Activated CD8-positive, alpha-beta memory T cell treated with anti-CD3 and anti-CD28 coated beads for 36 hours (primary cell): ENCODE data around the gene ZNF146. TPM values are rescaled to one million over a fixed set of nuclear protein-coding genes. Genes with fewer than 3 reads are reported as not detected.
"Not testable (repeated sequence)": the region's sequence is repeated elsewhere in the genome, so short reads cannot be mapped to it uniquely, and the experiment has no call there.

Experiments
- CTCF ChIA-PET: fragments of 350-600 bp; sonication (Branson Sonifier 250); formaldehyde crosslinking; loops from one replicate; lab custom pipeline; 2021; ENCODE audit warnings: antibody characterized with exemption; lab: Charles Lee
- POLR2A ChIA-PET: fragments of 350-600 bp; sonication (Branson Sonifier 250); formaldehyde crosslinking; loops from one replicate; lab custom pipeline; 2021; ENCODE audit warnings: antibody characterized with exemption; lab: Charles Lee
- total RNA-seq, 2 experiments: library from RNA; stranded (reverse); gene quantifications; one replicate each; pipeline ENCODE4 v1.2.3, GENCODE V29; 2021

Gene ZNF146
- total RNA-seq, 2 experiments from 2014 or later: 117 to 122 TPM

DNA sequence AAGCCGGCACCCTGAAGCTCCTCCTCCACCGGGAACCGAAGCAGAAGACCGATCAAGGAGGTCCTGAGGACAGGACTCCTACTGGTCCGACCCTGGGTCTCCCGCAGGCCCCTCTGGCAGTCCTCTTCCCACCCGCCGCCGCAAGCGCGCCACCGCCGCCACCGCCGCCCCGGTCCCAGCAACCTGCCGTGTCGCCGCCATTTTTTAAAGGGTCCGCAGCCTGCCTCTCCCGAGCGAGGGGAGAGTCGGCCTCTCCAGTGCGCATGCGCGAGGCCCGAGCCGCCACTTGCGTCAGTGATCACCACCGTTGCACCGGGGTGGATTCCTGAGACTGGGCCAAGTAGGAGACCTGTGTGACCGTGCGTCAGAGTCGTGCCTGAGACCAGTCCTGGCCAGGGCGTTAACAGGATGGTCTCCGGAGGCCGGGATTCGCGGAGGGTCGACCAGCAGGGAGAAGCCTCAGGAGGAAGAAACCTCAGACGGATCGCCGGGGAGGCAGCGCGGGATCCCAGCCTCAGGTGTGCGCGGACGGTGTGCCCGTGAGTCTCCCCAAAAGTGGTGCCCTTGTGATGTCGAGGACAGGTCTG, 51.6 kb downstream of the ZNF146 start:
- POLR2A ChIA-PET: no interaction called here
- CTCF ChIA-PET: no interaction called here

DNA sequence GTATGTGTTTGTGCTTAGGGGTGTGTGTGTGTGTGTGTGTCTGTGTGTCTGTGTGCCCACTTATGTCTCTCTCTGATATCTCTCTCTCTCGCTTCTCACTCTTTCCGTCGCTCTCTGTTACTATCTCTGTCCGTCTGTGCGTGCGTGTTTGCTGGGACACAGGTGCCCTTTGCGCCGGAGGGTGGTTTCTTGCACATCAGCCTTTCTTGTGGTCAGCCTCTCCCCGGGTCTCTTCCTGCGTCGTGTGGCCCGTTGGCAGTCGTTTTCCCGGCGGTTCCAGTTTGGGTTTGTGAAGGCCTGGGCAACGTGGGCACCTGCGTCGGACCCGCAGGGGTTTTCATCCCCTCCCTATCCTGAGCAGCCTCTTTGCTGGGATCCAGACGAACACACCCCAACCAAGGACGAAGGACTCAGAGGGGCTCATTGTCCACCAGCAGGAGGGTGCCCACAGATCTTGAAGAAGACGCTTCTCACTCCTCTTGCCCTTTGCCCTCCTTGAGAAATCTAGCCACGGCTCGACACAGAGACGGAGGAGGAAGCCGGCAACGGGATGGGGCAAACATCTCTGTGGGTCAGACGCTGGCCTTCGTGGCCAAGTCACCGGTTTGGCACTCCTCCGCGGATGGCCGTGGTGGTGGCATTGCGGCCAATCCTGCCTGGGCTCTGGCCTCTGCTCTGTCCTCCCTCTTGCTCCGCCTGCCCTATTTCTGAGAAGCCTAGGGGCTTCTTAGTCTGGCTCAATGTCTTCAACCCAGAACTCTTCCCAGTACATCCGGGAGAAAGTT, 52.3 kb downstream of the ZNF146 start:
- ChIA-PET CTCF (no interaction called here), POLR2A (no interaction called here)

DNA sequence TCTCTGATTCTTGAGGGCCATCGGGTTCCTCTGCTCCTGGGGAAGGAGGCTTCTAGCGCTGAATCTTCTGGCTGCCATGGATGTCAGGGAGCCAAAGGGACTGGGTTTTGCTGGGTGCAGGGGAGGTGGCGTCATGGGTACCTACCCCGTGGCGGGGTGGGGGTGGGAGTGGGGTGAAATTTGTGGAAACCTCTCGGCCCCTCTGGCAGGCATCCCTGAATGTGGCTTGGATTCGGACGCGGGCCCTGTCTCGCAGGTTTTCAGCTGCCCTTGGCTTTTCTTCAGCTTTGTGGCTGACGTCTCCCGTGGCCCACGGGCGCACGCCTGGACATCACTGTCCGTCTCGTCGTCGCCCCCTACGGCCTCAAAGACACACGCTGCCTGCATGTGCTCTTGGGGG, 53.2 kb downstream of the ZNF146 start:
- CTCF ChIA-PET, POLR2A ChIA-PET: not testable (repeated sequence)

DNA sequence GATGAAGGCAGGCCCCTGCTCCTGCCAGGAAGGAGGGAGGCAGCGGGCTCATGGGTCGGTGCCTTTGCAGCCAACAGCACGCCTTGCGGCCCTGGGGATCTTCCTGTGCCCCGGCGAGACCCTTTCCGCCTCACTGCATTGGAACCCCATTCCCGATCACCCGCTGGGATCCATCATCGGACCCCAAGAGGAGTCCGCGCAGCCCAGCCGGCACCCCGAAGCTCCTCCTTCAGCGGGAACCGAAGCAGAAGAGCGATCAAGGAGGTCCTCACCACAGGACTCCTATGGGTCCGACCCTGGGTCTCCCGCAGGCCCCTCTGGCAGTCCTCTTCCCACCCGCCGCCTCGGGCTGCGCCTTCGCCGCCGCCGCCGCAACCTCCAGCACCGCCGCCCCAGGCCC, 53.7 kb downstream of the ZNF146 start:
- POLR2A ChIA-PET, CTCF ChIA-PET: not testable (repeated sequence)

DNA sequence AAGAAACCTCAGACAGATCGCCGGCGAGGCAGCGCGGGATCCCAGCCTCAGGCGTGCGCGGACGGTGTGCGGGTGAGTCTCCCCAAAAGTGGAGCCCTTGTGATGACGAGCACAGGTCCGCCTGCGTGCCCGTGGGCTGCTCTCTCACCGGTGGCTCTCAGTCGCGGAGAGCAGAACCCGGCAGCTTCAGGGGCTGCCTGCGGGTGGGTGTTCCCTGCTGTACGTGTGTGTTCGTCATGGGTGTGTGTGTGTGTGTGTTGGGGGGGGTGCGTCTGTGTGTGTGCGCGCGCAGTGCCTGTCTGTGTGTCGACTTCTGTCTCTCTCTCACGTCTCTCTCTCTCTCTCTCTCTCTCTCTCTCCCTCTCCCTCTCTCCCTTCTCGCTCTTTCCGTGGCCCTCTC, 54.4 kb downstream of the ZNF146 start:
- CTCF ChIA-PET: not testable (repeated sequence)

More for the DNA sequence above, 54.4 kb downstream of the ZNF146 start:
- POLR2A ChIA-PET: not testable (repeated sequence)

Other genes with a start within 250 kb of the ZNF146 start
- 10 to 100 TPM; 22.6 to 26.0 TPM for gene SDHAF1, start 219.9 kb upstream of the ZNF146 start, total RNA-seq
- 1 to 10 TPM; 1.2 to 1.4 TPM for gene SYNE4, start 206.3 kb upstream of the ZNF146 start, total RNA-seq
- gene ALKBH6, start 200.9 kb upstream of the ZNF146 start, total RNA-seq: 10 to 100 TPM; 35.2 to 36.7 TPM
- under 1 TPM; 0.06 to 0.21 TPM for gene CLIP3, start 182.2 kb upstream of the ZNF146 start, total RNA-seq
- gene THAP8, start 160.8 kb upstream of the ZNF146 start, total RNA-seq: 1 to 10 TPM; 2.0 TPM
- gene WDR62, start 160.2 kb upstream of the ZNF146 start, total RNA-seq: 10 to 100 TPM; 18.6 to 19.2 TPM
- gene OVOL3, start 104.0 kb upstream of the ZNF146 start, total RNA-seq: not detected
- 100 to 1,000 TPM; 109 to 130 TPM for gene POLR2I, start 100.2 kb upstream of the ZNF146 start, total RNA-seq
- 100 to 1,000 TPM; 114 to 121 TPM for gene TBCB, start 99.6 kb upstream of the ZNF146 start, total RNA-seq
- 100 to 1,000 TPM; 360 to 374 TPM for gene CAPNS1, start 75.0 kb upstream of the ZNF146 start, total RNA-seq
- not detected for gene COX7A1, start 62.7 kb upstream of the ZNF146 start, total RNA-seq
- 1 to 10 TPM; 2.0 to 2.1 TPM for gene ZNF565, start 441 bp upstream of the ZNF146 start, total RNA-seq
- gene ZFP14, start 164.1 kb downstream of the ZNF146 start, total RNA-seq: 1 to 10 TPM; 2.2 TPM
- 1 to 10 TPM; 5.3 to 6.2 TPM for gene ZFP82, start 203.5 kb downstream of the ZNF146 start, total RNA-seq